NCI-H446 treated with DMSO at 0.1 percent for 48 hours (cell line): ENCODE data around the gene RAB39B.

Experiments used
- DNase-seq: peaks from one replicate; lab custom pipeline; 2025; lab: John Stamatoyannopoulos, UW

The RAB39B gene

GRCh38 chrX:155215443-155216178, 48.7 kb downstream of the RAB39B start:
- no peak for DNase-seq

DNA sequence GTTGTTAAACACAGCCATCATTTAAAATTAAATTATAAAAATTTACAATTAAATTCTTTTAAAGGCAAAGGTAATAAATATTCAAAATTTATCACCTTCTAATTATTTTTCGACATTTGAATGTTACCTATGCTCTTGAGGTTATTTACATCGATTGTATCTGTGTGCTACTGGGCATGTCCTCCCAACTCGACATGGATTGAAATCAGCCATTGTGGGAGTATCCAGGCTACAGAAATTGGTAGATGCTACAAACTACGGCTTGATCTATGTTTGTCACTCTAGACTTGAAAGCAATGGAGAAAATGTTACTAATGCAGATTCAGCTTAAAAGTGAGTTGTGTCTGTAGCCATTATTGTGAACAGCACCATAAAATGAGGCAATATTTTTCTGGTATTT, 50.6 kb downstream of the RAB39B start:
- no peak for DNase-seq

DNA sequence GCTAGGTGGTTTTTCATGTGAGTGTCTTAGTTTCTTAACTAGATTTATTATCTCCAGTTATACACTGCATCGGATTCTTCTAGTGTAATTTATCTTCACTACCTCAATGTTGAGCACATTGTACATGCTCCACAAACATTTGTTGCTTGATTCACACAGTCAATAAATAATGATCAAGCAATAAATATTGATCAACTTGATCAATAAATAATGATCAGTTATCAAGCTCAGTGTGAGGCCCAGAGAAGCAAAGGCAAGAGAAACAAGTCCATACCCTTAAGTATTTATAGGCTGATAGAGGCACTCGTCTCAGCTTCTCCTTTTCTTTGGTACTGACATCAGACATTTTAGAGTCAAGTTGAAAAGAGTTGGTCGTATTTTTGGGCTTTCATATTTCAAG, 53.1 kb downstream of the RAB39B start:
- no peak for DNase-seq
